Coronary artery (tissue), 2 donors: ENCODE measurements around the gene GRAMD4.

Source experiments
- DNase-seq: peaks from one replicate; pipeline ENCODE4 v3.0.0-alpha.2; 2017; ENCODE audit warnings: low spot score
- H3K27ac ChIP-seq, 2 donors: fragments of 200-600 bp; sonication (generic); one replicate each; pipeline ENCODE4 v1.5.1; 2016 to 2019
- H3K4me3 ChIP-seq: fragments of 200-600 bp; sonication (generic); 2 replicates; pipeline ENCODE4 v1.5.1; 2016; ENCODE audit warnings: mild to moderate bottlenecking, moderate library complexity
- CTCF ChIP-seq: fragments of 200-600 bp; sonication (generic); IDR thresholded peaks from one replicate; pipeline ENCODE4 v1.5.1; 2019; ENCODE audit warnings: antibody characterized with exemption

The GRAMD4 gene

DNA sequence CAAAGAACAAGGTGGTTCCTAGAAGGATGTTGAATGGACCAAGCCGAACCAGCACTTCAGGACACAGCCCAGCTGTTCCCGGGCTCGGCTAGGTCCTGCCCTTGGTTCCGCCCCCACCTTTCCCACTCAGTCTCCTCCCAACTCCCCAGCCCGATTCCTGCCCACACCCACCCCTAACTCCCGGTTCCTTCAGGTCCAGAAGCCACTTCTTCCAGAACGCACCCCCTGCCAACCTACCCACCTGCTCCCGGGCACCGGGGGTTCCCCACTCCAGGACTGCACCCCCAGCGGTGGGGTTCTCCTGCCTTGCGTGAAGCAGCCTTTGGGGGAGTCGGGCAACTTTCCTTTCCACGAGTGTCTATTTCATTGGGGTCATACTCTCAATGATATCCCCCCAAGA is 87.1 kb downstream of the GRAMD4 start:
- H3K4me3 ChIP-seq: no peak overlapping the region
- DNase-seq: no peak
- no peak for TF ChIP-seq CTCF
- no peak overlapping the region for H3K27ac ChIP-seq

DNA sequence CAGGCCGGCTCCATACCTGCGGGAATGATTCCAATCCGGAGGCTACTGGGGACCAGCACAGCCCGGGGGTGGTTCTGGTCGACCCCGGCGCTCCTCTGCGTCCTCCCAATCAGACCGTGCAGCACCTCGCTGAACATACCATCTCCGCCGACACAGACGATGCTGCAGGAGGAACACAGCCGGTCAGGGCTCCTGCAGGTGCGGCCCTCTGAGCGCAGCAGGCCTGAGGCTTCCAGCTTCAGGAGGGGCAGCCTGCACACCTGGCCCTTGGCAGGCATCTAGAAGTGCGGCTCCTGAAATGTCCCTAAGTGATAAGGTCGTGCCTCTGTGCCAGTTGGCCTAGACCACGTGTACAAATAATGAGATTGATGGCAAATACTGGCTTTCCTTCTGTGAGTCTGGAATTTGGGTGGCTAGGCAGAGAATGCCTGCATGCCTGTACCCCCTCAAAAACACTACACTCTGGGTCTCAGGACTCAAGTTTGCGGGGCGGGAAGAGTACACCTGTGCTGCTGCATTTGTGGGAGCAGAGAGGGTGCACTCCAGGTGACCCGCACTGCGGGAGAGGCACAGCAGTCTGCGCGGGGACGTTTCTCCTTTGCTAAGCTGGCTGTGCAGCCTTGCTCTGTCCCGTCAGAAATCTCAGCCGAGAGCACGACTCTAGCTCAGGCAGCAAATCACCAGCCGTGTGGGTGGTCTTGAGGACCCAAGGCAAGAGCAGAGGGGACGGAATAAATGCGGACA is 87.8 kb downstream of the GRAMD4 start:
- DNase-seq: no peak
- H3K4me3 ChIP-seq: no peak overlapping the region
- no peak overlapping the region for H3K27ac ChIP-seq
- no peak for TF ChIP-seq CTCF

DNA sequence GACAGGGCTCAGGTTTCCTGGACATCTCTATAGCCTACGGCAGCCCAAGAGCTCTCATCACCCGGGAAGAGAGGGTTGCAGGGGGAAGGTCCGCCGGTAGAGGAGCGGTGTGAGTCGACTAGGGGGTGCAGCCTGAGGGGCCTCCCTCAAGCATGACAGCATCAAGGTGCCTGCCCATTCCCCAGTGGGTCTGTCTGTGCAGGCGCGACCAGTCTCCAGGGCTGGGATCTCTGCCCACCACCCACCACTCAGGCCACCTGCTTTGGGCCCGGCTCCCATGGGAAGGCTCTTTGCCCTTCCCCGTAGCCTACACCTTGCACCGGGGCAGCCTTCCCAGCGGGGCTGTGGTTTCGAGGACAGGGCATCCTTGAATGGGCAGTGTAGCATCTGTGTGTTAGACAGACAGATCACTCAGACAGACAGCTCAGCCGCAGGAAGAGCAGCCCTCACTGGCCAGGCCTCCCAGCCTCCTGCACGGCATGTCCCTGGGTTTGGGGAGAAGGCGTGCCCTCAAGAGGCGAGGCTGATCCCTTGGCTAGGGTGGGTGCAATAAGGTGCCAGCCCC is 88.7 kb downstream of the GRAMD4 start:
- H3K27ac ChIP-seq: no peak overlapping the region
- TF ChIP-seq CTCF: no peak
- no peak overlapping the region for H3K4me3 ChIP-seq
- no peak for DNase-seq

DNA sequence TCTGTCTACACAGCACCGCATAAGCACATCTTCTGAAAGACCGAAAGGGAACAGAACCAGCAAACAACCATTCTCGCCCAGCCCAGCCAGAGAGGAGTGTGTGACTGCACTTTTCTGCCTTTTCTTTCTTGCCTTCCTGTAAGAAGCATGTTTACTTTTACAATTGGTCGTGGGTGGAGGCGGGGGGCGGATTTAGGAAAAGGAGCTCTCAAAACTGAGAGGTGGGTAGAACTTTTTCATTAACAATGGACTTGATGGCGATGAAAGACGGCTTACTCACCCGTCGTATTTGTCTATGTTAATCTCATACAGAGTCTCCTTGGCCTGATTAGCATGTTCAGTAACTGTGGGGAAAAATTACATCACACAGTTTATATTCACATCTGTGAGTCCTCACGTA is 90.6 kb downstream of the GRAMD4 start:
- no peak for TF ChIP-seq CTCF
- Histone ChIP-seq H3K27ac (no peak overlapping the region), H3K4me3 (no peak overlapping the region)
- DNase-seq: no peak

GRCh38 chr22:46712288-46712687 is 92.1 kb downstream of the GRAMD4 start:
- Histone ChIP-seq H3K4me3 (no peak overlapping the region), H3K27ac (no peak overlapping the region)
- no peak for DNase-seq
- no peak for TF ChIP-seq CTCF

- TF ChIP-seq CTCF: no peak
- DNase-seq: no peak
- Histone ChIP-seq H3K27ac (no peak overlapping the region), H3K4me3 (no peak overlapping the region)
Measured at GRCh38 chr22:46714550-46714949, 94.4 kb downstream of the GRAMD4 start.

DNA sequence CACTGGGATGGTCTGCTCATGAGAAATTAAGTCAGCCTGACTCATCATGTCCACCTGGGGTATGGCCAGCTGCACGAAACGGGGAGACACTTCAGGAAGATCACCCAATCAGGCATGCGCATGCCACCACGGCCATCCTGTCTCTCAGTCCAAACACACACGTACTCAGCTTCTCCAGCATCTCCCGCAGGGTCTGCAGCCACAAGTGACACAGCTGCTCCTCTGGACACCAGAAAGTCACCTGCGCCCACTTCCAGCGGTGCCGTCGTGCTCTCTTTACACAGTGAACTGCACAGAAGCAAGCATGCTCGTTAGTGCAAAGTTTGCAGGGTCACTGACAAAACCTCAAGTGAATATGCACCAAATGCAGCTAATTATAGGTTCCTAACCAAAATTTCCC is 99.7 kb downstream of the GRAMD4 start:
- DNase-seq: no peak
- Histone ChIP-seq H3K27ac (no peak overlapping the region), H3K4me3 (no peak overlapping the region)
- no peak for TF ChIP-seq CTCF
